Liver (tissue), 3 donors: ENCODE measurements around the gene PPP1R14D.

ENCODE experiments used
- EGR1 ChIP-seq, 2 donors: IDR thresholded peaks; 2 replicates each; pipeline ENCODE4 v1.6.1; 2016 to 2018; ENCODE audit warnings: antibody characterized with exemption in 2 of 2, low read depth in 2 of 2
- FOXA1 ChIP-seq: IDR thresholded peaks from 2 replicates; pipeline ENCODE4 v1.6.1; 2016; ENCODE audit warnings: antibody characterized with exemption
- GABPA ChIP-seq, 2 donors: IDR thresholded peaks in 1 of 2; conservative IDR thresholded peaks in 1 of 2; 2 replicates each; pipeline ENCODE4 v1.6.1; 2016; ENCODE audit warnings: antibody characterized with exemption in 2 of 2, mild to moderate bottlenecking in 1 of 2, moderate library complexity in 1 of 2
- JUND ChIP-seq, 2 donors: IDR thresholded peaks; 2 replicates each; pipeline ENCODE4 v1.6.1; 2016; ENCODE audit warnings: antibody characterized with exemption in 2 of 2
- RAD21 ChIP-seq, 2 donors: IDR thresholded peaks; 2 replicates each; pipeline ENCODE4 v1.6.1; 2016; ENCODE audit warnings: antibody characterized with exemption in 2 of 2, mild to moderate bottlenecking in 2 of 2
- REST ChIP-seq: IDR thresholded peaks from 2 replicates; pipeline ENCODE4 v1.6.1; 2016; ENCODE audit warnings: antibody characterized with exemption, mild to moderate bottlenecking
- SP1 ChIP-seq: IDR thresholded peaks from 2 replicates; pipeline ENCODE4 v1.6.1; 2018; ENCODE audit warnings: antibody characterized with exemption, mild to moderate bottlenecking
- TAF1 ChIP-seq: conservative IDR thresholded peaks from 2 replicates; pipeline ENCODE4 v1.6.1; 2016; ENCODE audit warnings: antibody characterized with exemption, mild to moderate bottlenecking
- ZBTB33 ChIP-seq: IDR thresholded peaks from 2 replicates; pipeline ENCODE4 v1.6.1; 2016; ENCODE audit warnings: antibody characterized with exemption
- TF ChIP-seq, protein P1 (sequence below): fragments of 150-350 bp; IDR thresholded peaks from 2 replicates; pipeline ENCODE4 v1.5.1; 2017; ENCODE audit warnings: improper control_type of control experiment, low read depth, low read length; ENCODE audit not compliant: missing input control
- TF ChIP-seq, protein P2 (sequence below): IDR thresholded peaks from 2 replicates; pipeline ENCODE4 v1.6.1; 2016; ENCODE audit warnings: antibody characterized with exemption
- TF ChIP-seq, protein P3 (sequence below): IDR thresholded peaks from 2 replicates; pipeline ENCODE4 v1.6.1; 2016; ENCODE audit warnings: antibody characterized with exemption
- donor health status: healthy.
- donor health status: healthy.

GRCh38 chr15:40808861-40809450 lies 19.6 kb downstream of the PPP1R14D start:
- no peak for TF ChIP-seq SP1
- TF ChIP-seq, protein P1, sequence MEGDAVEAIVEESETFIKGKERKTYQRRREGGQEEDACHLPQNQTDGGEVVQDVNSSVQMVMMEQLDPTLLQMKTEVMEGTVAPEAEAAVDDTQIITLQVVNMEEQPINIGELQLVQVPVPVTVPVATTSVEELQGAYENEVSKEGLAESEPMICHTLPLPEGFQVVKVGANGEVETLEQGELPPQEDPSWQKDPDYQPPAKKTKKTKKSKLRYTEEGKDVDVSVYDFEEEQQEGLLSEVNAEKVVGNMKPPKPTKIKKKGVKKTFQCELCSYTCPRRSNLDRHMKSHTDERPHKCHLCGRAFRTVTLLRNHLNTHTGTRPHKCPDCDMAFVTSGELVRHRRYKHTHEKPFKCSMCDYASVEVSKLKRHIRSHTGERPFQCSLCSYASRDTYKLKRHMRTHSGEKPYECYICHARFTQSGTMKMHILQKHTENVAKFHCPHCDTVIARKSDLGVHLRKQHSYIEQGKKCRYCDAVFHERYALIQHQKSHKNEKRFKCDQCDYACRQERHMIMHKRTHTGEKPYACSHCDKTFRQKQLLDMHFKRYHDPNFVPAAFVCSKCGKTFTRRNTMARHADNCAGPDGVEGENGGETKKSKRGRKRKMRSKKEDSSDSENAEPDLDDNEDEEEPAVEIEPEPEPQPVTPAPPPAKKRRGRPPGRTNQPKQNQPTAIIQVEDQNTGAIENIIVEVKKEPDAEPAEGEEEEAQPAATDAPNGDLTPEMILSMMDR = no peak
- TF ChIP-seq, protein P2, sequence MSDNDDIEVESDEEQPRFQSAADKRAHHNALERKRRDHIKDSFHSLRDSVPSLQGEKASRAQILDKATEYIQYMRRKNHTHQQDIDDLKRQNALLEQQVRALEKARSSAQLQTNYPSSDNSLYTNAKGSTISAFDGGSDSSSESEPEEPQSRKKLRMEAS = no peak
- no peak for TF ChIP-seq RAD21 (IDR thresholded peaks at IDR 0.05)
- TF ChIP-seq TAF1 = no peak
- no peak for TF ChIP-seq ZBTB33
- TF ChIP-seq FOXA1 = no peak
- no peak for TF ChIP-seq REST
- no peak for TF ChIP-seq GABPA (IDR thresholded peaks at IDR 0.05 in 1 of 2, conservative IDR thresholded peaks at IDR 0.05 in 1 of 2)
- TF ChIP-seq, protein P3, sequence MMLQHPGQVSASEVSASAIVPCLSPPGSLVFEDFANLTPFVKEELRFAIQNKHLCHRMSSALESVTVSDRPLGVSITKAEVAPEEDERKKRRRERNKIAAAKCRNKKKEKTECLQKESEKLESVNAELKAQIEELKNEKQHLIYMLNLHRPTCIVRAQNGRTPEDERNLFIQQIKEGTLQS = no peak
- no peak for TF ChIP-seq JUND (IDR thresholded peaks at IDR 0.05)
- TF ChIP-seq EGR1 (IDR thresholded peaks at IDR 0.05; ENCODE audit: low read depth in 2 of 2) = no peak
